ENCODE measurements around the gene MED12L.
"Not testable (repeated sequence)": the region's sequence is repeated elsewhere in the genome, so short reads cannot be mapped to it uniquely, and the experiment has no call there.

Gene MED12L

DNA sequence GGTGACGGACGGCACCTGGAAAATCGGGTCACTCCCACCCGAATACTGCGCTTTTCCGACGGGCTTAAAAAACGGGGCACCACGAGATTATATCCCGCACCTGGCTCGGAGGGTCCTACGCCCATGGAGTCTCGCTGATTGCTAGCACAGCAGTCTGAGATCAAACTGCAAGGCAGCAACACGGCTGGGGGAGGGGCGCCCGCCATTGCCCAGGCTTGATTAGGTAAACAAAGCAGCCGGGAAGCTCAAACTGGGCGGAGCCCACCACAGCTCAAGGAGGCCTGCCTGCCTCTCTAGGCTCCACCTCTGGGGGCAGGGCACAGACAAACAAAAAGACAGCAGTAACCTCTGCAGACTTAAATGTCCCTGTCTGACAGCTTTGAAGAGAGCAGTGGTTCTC lies 156.5 kb downstream of the MED12L start:
- not testable (repeated sequence) for DNase-seq (ENCODE audit: low read depth)

DNA sequence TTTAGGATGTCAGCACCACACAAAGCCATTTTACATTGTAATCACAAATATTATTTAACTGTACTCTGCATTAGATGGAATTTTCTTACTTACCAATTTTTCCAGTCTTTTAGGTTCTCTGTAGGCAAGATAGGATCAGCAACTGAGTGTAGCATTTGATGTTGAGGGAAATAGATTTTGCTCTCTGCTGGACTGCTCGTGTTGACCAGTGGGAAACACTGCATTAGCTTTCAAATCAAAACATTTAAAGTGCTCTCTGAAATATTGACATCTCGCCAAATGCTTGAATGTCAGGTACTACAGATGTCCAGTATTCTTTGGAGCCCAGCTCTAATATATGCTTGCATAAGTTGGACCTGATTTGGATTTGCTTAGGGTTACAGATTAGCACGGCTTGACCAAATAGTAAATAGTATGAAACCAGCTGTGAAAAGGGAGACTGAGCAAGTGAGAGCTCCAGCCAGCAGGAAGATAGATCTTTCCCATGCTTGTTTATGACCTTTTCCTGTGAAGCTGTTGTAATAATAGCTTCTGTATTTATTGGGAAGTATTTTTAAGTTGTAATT lies 163.4 kb downstream of the MED12L start:
- DNase-seq (ENCODE audit: low read depth): no peak

DNA sequence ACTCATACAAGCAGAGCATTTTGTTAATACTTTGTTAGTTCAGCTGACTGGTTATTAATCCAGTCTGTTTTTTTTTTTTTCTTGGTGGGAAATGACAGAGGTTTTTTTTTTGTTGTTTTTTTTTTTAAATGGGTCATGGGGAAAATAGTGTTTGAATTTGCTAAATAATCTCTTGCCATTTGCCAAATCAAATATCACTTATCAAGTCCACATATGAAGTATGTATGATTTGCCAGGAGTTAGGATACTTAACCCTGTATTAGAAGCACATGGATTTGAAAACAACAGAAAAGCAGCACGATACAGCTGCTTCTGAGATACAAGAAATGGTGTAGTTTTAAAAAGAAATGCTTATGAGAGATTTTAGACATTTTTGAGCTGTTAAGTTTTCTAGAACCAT lies 171.3 kb downstream of the MED12L start:
- no peak for DNase-seq (ENCODE audit: low read depth)

DNA sequence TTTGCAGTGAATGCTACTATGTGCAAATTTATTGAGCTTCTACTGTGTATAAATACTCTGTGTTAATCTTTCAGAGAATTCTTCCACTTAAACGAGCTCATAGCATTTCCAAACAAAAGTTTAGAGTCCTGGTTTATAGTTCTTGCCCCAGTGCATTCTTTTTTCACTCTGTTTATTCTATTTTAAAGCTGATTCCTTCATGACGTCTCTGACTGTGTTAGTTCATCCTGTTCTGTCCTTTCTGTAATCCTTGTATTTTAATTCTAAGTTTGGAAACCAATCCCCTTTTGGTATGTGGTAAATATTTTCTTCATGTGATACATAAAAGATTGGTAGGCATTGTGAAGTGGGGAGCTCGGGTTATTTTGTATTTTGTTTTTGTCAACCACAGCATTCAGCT lies 174.2 kb downstream of the MED12L start:
- DNase-seq (ENCODE audit: low read depth): no peak

DNA sequence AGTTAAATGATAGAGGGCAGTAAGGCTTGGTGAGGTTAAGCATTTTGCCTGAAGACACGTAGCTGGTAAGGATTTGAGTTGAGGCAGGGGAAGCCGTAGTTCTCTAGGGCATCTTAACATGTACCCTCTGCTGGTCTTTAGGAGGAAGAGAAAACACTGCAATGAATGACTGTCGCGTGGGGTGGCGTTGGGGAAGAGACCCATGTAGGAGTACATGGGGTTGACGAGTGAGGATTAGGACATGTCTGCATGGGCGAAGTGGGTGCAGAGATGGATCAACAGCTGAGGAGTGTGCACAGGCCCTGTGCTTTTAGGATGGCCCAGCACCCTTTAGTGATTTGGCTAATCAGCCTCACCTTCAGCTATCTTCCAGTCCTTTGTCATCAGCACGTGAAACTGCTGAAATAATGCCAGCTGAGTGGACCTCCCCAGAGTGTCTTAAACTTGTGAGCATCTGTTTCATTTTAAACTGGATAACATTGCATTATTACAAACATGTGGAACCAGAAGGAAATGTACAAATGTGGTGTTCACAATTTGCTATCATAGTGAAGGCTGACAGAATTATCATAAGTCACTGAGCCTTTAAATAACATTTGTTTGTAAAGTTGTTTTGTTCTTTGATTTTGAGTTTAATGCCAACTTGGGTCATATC lies 177.5 kb downstream of the MED12L start:
- DNase-seq (ENCODE audit: low read depth): no peak

DNA sequence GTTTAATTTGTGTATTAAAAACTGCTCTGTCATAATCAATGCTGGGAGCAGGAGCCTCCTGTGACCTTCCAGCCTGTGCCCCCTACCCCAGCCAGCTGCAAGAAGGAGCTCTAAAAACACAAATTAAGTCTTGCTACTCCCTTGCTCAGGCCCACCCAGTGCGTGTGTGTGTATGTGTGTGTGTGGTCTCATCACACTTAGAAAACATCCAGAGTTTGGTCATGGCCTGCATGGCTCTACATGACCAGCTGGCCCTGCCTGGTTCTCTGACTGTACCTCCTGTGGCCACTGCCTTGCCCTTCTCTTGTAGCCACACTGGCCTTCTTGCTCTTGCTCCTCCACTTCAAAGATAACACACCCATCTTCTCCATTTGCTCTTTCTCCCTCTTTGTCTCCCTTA lies 179.1 kb downstream of the MED12L start:
- DNase-seq (ENCODE audit: low read depth): no peak

DNA sequence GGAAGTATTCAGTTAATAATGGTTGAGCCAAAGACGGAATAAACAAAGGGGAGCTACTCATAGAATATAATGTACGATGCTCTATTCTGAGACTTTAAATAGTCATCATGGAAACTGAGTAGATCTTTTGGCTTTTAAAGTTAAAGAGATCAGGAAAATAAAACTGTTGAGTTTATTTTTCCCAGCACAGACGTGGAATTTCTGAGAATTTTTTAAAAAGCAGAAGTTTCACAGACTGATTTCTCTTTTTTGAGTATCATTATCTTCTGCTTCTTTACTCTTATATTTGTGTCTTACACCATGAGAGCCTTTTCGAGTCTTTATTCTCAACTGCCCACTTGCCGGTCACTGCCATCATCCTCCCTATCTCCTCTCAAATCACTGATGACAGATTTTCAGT lies 179.7 kb downstream of the MED12L start:
- no peak for DNase-seq (ENCODE audit: low read depth)

DNA sequence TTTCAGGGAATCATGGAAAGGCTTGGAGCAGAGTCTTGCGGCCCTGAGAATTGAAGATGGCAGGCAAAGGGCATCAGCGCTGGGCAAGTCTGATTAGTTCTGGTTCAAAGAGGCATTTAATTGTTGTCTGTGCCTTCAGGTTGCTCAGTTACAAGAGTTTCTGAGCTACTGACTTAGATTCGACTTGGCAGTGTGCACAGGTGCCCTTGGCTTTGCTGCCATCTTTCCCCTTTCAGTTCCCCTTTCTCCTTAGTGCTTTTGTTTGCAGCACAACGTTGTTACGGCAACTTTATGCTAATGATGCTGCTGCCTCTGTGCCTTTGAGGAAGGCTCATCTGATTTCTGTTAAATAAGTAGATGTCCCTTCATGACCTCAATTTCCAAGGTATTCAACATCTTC lies 180.4 kb downstream of the MED12L start:
- no peak for DNase-seq (ENCODE audit: low read depth)

DNA sequence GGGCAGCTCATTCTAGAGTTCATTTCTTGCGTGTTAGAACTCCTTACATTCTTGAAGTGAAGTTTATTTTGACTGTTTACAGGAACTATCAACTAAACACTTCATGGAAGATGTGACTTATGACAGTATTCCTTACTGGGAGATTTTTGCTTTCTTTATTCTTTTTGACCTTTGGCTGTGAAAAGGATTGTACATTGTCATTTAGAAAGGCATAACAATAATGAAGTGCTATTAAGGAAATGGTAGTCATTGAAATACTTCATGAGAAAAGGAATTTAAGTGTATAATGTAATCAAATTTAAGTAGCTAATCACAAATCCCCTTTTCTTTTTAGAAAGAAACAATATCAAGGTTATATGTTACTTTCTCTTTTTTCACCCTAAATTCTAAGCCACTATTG lies 181.6 kb downstream of the MED12L start:
- no peak for DNase-seq (ENCODE audit: low read depth)

DNA sequence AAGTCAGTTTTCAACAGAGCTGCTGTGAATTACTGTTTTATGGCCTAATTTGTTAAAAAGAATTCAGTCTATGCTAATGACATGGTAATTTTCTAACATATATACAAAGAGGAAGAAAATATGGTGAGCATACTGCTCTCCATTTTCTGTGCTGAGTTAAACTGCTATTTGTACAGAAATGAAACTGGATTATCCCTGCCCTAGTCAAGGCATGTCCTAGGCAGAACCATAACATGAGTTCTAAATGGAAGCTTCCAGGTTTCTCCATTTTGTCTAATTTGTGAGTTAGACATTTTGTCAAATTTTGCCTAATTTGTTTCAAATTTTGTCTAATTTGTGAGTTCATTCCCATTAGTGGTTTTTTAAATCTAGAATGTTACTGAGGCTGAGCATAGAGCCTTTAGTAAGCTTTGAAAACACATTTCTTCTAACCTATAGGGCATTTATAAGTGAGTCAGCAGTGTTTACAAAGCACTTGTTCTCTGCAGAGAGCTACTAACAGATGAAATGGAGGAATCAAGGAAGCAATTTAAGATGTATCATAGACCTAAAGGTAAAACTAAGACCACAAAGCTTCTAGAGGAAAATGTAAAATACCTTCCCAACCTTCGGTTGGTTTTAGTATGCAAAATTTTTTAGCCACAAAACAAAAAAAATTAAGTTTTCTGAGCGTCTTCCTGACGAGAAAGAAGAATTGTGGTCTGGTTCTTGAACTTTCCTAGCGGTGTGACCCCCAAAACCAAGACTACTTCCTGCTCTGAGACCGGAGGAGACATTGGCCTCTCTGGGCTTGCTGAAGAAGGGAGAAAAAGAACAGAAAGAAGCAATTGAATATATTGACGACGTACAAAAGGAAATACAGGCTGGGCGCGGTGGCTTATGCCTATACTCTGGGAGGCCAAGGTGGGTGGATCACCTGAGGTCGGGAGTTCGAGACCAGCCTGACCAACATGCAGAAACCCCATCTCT lies 183.1 kb downstream of the MED12L start:
- DNase-seq (ENCODE audit: low read depth): no peak

DNA sequence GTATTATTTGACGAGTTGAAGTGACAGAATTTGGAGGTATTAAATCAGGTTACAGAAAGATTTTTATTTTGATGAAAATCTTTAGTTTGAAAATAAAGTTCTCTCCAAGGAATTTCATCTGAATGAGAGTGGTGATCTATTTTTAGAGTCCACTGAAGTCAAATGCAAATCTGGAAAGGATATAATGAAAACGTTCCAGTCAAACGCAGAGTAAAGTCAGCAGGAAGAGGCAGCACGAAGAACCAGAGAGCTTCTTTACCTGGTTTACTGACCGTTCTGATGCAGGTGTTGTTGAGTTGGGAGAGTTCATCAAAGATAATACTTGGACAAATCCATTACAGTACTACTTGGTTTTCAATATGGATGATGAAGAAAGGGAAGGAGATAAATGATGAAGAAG lies 184.2 kb downstream of the MED12L start:
- no peak for DNase-seq (ENCODE audit: low read depth)

DNA sequence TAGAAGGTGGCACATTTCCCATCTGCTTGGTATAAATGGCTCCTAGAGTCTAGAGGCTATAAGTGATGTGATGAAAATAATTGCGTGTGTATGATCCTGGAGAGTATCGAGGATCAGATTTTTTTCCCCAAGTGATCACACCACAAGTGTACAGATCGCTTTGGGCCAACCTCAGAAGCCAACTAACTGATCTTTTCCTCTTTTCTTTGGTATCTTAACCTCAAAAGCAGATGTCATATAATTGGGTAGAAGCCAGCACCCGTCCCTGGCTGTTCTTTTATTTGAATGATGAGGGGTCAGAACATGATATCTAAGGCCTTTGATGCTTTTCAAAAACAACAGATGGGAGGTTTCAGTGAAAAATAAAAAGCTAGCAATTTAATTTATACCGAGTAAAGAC lies 189.6 kb downstream of the MED12L start:
- no peak for DNase-seq (ENCODE audit: low read depth)

DNA sequence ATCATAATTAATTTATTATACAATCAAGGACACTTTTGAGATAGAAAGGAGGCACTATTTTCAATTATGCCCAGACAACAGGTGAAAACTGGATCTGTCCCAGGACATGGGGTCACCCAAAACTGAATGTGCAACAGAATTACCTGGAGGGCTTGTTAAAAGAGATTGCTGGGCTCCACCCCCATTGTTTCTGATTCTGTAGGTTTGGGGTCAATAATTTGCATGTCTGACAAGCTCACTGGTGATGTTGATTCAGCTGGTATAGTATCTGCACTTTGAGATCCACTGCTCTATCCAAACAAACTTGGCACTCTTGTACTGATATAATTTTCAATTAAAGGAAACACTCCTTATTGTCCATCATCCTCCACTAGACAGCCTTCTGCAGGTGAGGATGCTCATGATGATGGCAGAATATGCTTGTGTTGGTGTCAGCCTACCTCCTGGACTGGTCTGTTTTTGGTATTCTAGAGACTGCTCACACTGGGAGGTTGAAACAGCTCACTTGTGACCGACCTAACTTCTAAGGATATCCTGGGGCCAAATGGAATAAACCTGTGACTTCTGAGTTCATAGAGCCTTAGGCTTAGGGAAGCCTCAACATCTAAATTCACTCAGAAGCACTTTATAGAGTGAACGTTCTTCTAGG lies 190.7 kb downstream of the MED12L start:
- no peak for DNase-seq (ENCODE audit: low read depth)

DNA sequence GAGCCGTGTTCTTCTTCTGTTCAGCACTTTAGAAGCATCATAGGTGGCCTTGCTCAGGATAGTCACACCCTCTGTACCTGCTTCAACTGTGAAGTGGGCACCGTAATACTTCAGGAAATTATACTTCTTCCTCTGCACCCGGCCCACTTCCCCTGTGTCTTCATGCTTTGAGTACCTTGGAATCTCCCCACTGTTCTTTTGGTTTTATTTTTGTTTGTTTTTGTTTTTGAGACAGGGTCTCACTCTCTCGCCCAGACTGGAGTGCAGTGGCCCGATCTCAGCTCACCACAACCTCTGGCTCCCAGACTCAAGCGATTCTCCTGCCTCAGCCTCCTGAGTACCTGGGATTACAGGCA lies 191.2 kb downstream of the MED12L start:
- no peak for DNase-seq (ENCODE audit: low read depth)

DNA sequence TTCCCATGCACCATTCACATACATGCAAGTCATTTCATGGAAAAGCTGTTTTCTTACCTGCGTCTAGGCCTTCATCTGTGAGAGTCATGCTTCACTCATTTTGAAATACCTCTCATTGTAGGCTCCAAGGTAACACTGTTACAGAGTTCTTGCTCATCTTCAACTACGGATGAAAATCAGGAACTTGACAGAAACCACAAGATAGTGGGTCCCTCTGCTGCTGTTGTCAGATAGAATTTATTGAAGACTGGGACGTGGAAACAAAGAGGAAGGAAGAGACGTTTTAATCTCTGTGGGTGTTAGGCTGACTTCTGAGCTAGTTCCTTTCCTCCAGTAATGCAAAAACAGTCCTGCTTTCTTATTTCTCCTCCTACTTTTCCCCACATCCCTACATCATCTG lies 192.8 kb downstream of the MED12L start, which contains the start of gene P2RY14:
Gene P2RY14, minus strand, starts transcription at position 313 of the 400 bp plus-strand sequence. CDS start 64,226 bp downstream, outside the sequence.
- no peak for DNase-seq (ENCODE audit: low read depth)

DNA sequence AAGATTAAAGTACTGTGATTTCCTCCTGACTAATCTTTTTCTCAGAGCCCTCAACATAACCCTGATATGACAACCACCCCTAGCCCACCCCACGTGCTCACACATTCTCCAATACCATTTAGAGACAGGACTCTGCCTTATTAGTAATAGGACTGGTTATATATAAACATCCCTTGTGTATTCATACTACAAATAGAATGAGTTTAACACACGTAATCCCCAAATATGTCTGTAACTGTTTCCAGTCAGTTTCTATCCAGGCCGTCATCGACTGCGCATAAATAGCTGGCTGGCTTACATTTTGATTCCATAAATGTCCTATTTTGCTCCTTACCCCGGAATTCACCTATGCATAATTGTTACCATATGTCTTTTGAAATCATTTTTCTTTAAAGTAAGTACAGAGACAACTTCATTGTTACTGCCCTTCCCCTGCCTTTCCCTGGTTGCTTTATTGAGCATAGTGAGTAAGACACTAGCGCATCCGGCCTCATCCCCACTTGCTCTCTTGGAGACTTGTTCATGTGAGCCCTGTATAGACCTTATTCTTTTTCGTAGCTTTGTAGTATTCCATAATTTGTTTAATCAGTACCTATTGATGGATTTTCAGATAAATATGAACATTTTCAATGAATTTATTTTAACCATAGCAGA lies 196.3 kb downstream of the MED12L start:
- DNase-seq (ENCODE audit: low read depth): no peak

DNA sequence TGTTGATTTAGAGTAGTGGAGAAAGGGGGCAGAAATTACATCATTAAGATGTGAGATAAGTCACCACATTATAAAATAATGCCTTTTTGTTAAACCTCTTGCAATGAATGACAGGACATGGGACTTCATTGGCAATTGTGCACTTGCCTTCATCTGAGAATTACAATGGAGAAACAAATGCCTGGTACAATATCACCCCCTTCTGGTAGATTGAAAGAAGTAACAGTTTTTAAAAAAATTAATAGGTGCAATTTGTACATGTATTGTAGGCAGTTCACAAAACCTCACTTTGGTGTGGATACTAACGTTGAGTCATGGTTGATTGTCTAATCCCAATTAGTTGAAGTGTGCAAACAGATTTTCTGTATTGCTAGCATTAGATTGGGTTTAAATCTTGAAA lies 197.5 kb downstream of the MED12L start:
- peak; percentile 12 for DNase-seq (ENCODE audit: low read depth)

DNA sequence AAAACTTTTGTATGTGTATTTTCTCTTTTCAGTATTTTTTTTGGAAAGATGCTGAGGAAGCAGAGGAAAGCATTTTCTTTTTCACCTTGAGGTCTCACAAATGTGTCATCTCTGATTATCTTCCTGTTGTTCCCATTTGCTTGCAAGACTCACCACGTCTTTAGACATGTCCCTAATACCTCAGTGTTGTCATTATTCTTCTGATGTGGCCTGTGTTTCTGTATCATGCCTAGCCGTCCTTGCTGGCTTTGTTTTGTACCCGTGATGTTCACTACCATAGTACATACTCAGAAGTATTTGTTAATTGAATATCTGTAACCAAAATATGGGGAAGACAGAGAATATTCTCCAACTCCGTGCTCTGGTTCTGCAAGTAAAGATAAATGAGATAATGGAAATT lies 197.9 kb downstream of the MED12L start:
- no peak for DNase-seq (ENCODE audit: low read depth)

DNA sequence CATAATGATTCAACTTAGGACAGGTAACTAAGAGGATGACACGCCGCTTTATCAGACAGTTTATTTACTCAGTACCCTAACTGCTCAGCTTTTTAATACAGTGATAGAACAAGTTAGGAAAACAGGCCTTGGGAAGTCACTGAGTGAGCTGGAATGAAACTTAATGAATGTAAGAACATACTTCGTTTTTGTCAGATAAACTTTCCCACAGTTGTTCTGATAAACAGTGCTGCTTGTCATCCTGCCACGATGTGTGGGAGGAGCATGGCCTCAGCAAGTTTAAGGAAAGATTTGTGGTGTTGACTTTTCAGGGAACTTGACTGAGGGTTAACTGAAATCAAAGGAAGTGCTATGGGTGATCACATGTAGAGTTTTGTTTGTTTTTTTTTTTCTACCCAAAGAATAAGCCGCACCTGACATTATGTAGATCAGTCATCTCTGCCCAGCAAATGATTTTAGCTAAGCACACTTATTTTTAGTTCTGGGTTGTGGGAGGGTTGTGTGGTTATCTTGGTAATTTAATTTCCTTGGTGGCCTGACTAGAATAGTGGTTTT lies 198.5 kb downstream of the MED12L start:
- no peak for DNase-seq (ENCODE audit: low read depth)

DNA sequence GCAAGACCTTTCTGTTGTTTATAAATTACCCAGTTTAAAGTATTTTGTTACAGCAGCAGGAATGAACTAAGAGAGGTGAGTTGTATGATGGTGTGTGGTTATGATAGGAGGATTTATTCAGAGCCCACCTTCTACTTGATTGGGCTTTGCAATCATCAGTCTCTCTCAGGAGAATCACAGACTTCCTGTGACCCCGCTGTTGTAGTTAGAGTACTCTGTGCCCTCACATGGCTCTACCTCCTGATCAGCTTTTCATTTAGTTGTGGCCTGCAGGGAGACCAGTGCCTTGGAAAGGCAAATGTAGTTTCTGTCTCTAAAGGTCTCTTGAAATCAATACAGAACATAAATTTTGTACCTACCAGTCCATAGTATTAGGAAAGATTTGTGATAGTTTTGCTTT lies 200.5 kb downstream of the MED12L start:
- no peak for DNase-seq (ENCODE audit: low read depth)

DNA sequence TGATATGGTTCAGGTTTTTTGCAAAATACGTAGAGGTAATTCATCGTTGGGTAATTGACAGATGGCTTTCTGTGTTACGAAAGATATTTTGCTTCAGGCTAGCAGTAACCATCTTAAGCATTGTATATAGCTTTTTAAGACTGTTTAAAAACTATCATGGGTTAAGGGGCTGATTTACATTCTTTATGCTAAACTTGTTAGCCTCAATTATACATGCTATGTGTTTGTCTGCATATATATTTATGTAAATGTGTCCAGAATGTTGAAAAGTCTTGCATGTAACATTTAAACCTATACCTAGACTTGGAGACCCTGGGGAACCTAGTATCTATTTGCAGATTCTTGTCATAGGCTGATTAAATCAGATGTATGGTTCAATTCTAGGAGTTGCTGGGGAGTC lies 204.0 kb downstream of the MED12L start:
- DNase-seq (ENCODE audit: low read depth): no peak

DNA sequence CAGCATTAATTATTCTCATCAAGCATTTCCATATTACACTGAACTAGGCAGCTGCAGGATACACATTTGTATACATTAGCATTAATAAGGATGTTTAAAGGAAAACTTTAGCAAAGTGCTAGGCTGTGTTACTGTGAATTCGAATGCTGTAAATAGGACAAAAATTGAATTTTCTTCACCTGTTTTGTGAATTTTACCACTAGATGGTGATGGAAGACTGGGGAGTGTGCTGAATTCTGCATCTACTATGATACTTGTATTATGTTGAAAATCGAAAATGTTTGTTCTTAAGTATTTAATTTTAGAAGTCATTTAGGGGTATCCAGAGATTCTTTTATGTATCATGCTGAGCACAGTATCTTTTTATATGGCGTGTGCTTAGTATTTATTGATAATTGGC lies 205.2 kb downstream of the MED12L start:
- DNase-seq (ENCODE audit: low read depth): no peak
